CD4-positive, alpha-beta T cell (primary cell): ENCODE results near the gene PLXDC2. TPM values are rescaled to one million over a fixed set of nuclear protein-coding genes. Genes with fewer than 3 reads are reported as not detected.

Source experiments
- ATAC-seq: fragments of 200-7000 bp; cut with Tn5 transposase; one replicate; pipeline ENCODE4 v1.10.0; 2022; ENCODE audit warnings: mild to moderate bottlenecking; ENCODE audit not compliant: poor library complexity
- CTCF ChIA-PET: fragments of 350-600 bp; sonication (Branson Sonifier 250); formaldehyde crosslinking; loops from one replicate; lab custom pipeline; 2021; ENCODE audit warnings: antibody characterized with exemption, inconsistent platforms; lab: Charles Lee
- POLR2A ChIA-PET: fragments of 350-600 bp; sonication (Branson Sonifier 250); formaldehyde crosslinking; loops from one replicate; lab custom pipeline; 2021; ENCODE audit warnings: antibody characterized with exemption, inconsistent platforms; lab: Charles Lee
- DNase-seq, 14 experiments: peaks; one replicate each; pipeline ENCODE4 v3.0.0-alpha.2; 2013 to 2020; ENCODE audit warnings: mixed read lengths in 2 of 14
- H3K27ac ChIP-seq, 2 donors: one replicate each; pipeline versions ENCODE4 v1.5.1 to v1.7.0; 2013; ENCODE audit warnings: low read length in 2 of 2, low read depth in 1 of 2, mild to moderate bottlenecking in 1 of 2
- H3K27me3 ChIP-seq, 2 experiments: 1 replicate in 1 of 2; 2 replicates in 1 of 2; pipeline versions ENCODE4 v1.6.1 to v1.7.0; 2013; ENCODE audit warnings: low read length in 2 of 2, control low read depth in 1 of 2, mild to moderate bottlenecking in 1 of 2, moderate library complexity in 1 of 2; ENCODE audit not compliant: insufficient read depth in 2 of 2, control insufficient read depth in 1 of 2
- H3K36me3 ChIP-seq: one replicate; pipeline ENCODE4 v1.6.1; 2013; ENCODE audit warnings: low read length, control low read depth; ENCODE audit not compliant: insufficient read depth
- H3K4me1 ChIP-seq: one replicate; pipeline ENCODE4 v1.6.1; 2013; ENCODE audit warnings: low read length, control low read depth; ENCODE audit not compliant: insufficient read depth
- H3K4me3 ChIP-seq: one replicate; pipeline ENCODE4 v1.5.1; 2013; ENCODE audit warnings: mild to moderate bottlenecking, low read length, moderate library complexity
- H3K9me3 ChIP-seq, 2 experiments: 1 replicate in 1 of 2; 2 replicates in 1 of 2; pipeline versions ENCODE4 v1.6.1 to v1.7.0; 2013; ENCODE audit warnings: low read length in 2 of 2, mild to moderate bottlenecking in 2 of 2, control low read depth in 1 of 2, moderate library complexity in 1 of 2; ENCODE audit not compliant: control insufficient read depth in 1 of 2, insufficient read depth in 1 of 2
- H3K27ac Mint-ChIP-seq: one replicate; pipeline ENCODE4 v1.8.0; 2020; ENCODE audit warnings: mixed read lengths
- H3K27me3 Mint-ChIP-seq: one replicate; pipeline ENCODE4 v1.8.0; 2021; ENCODE audit warnings: mixed read lengths
- H3K36me3 Mint-ChIP-seq: one replicate; pipeline ENCODE4 v1.8.0; 2021; ENCODE audit warnings: low read depth, mixed read lengths
- H3K4me1 Mint-ChIP-seq: one replicate; pipeline ENCODE4 v1.8.0; 2021; ENCODE audit warnings: low read depth, mixed read lengths
- H3K4me3 Mint-ChIP-seq: one replicate; pipeline ENCODE4 v1.8.0; 2020; ENCODE audit warnings: mild to moderate bottlenecking, mixed read lengths
- H3K9me3 Mint-ChIP-seq: one replicate; pipeline ENCODE4 v1.8.0; 2020; ENCODE audit warnings: mixed read lengths
- intact Hi-C, 2 experiments: fragments of 100-400 bp; cut with DNase I in 1 of 2; cut with micrococcal nuclease in 1 of 2; formaldehyde crosslinking; loops; one replicate each; pipeline versions ENCODE4 v1.15.1 to v1.9.0; 2023 to 2025; cut with DNase I, micrococcal nuclease
- total RNA-seq, 174 experiments: library from RNA in 2 of 174; stranded (reverse) in 2 of 174; gene quantifications; one replicate each; pipeline ENCODE4 v1.2.3 and lab custom pipeline; 2021 to 2026
- TF ChIP-seq, protein P1 (sequence below): fragments of 200-600 bp; IDR thresholded peaks from one replicate; pipeline ENCODE4 v1.8.0; 2022; ENCODE audit warnings: antibody characterized with exemption, mild to moderate bottlenecking

Gene PLXDC2
- total RNA-seq, 2 experiments from 2014 or later, result 0.41 to 0.61 TPM

DNA sequence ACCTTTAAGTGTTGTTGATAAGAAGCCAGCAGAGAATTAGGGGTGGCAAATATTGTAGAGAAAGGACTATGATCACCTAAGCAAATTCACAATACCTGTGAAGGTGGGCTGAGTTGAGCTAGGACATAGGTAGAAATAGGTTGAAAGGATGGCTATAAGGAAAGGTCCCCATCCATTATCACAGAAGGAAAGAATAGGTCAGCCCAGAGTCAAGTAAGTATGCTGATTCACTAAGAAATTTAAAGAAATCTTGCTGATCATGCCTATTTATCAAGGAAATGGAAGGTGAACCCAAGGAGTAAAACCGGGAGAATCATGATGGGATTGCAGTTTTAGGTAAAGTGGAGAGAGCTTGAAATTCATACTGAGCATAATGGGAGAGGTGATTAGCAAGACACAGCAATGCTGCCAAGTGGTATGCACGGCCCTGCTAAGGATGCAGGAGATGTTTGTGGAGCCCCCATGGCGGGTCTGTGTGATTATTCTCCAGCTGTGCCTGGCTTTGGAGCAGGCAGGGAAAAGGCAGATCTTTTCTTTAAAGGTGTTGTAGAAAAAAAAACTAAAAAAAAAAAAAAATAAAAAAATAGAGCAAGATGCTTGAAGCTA lies 399.4 kb downstream of the PLXDC2 start:
- ATAC-seq (no peak), DNase-seq (no peak)
- intact Hi-C loops, result no loop called here
- H3K27me3 ChIP-seq, result no peaks in the 10 kb centered on the region
- TF ChIP-seq, protein P1, sequence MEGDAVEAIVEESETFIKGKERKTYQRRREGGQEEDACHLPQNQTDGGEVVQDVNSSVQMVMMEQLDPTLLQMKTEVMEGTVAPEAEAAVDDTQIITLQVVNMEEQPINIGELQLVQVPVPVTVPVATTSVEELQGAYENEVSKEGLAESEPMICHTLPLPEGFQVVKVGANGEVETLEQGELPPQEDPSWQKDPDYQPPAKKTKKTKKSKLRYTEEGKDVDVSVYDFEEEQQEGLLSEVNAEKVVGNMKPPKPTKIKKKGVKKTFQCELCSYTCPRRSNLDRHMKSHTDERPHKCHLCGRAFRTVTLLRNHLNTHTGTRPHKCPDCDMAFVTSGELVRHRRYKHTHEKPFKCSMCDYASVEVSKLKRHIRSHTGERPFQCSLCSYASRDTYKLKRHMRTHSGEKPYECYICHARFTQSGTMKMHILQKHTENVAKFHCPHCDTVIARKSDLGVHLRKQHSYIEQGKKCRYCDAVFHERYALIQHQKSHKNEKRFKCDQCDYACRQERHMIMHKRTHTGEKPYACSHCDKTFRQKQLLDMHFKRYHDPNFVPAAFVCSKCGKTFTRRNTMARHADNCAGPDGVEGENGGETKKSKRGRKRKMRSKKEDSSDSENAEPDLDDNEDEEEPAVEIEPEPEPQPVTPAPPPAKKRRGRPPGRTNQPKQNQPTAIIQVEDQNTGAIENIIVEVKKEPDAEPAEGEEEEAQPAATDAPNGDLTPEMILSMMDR, result no peak
- peaks cover 5% of the 10 kb centered on the region for H3K9me3 Mint-ChIP-seq
- no peak overlapping the region for H3K27ac Mint-ChIP-seq
- peaks cover 0 to 4% of the 10 kb centered on the region in 2 experiments for H3K9me3 ChIP-seq
- H3K4me1 Mint-ChIP-seq, result no peaks in the 10 kb centered on the region
- no peak overlapping the region for H3K4me3 Mint-ChIP-seq
- CTCF ChIA-PET, result no interaction called here
- no peak overlapping the region for H3K4me3 ChIP-seq
- H3K36me3 Mint-ChIP-seq, result no peaks in the 10 kb centered on the region
- no peaks in the 10 kb centered on the region for H3K36me3 ChIP-seq
- H3K27ac ChIP-seq, result no peak overlapping the region
- no peaks in the 10 kb centered on the region for H3K27me3 Mint-ChIP-seq
- POLR2A ChIA-PET, result no interaction called here
- H3K4me1 ChIP-seq, result no peaks in the 10 kb centered on the region

DNA sequence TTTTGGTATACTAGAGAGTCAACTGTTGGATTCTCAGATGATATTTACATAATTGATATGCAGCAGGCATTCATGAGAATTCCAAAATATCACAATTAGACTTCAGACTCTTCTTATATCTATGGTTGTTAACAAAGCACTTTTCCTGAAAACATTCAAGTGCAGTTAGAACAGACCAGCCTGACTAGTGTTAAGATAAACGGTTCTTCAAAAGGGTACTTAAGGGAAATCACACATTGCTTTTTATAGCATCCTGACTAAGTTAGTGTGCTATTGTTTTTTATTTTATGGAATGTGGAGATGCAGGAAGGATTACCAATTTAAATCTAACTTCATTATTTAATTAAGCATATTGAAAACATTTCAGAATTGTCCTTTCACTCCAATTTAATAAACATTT lies 405.1 kb downstream of the PLXDC2 start:
- no peak overlapping the region for H3K4me3 ChIP-seq
- Mint-ChIP-seq H3K4me1 (no peaks in the 10 kb centered on the region), H3K27ac (no peak overlapping the region), H3K36me3 (no peaks in the 10 kb centered on the region), H3K4me3 (no peak overlapping the region), H3K9me3 (no peaks in the 10 kb centered on the region), H3K27me3 (no peaks in the 10 kb centered on the region)
- POLR2A ChIA-PET, result no interaction called here
- H3K4me1 ChIP-seq, result no peaks in the 10 kb centered on the region
- DNase-seq (no peak), ATAC-seq (no peak)
- H3K27ac ChIP-seq, result no peak overlapping the region
- H3K36me3 ChIP-seq, result no peaks in the 10 kb centered on the region
- no peaks in the 10 kb centered on the region for H3K27me3 ChIP-seq
- TF ChIP-seq, protein P1, result no peak
- CTCF ChIA-PET, result no interaction called here
- intact Hi-C loops, result no loop called here
- H3K9me3 ChIP-seq, result peaks cover 4 to 5% of the 10 kb centered on the region in 2 experiments

DNA sequence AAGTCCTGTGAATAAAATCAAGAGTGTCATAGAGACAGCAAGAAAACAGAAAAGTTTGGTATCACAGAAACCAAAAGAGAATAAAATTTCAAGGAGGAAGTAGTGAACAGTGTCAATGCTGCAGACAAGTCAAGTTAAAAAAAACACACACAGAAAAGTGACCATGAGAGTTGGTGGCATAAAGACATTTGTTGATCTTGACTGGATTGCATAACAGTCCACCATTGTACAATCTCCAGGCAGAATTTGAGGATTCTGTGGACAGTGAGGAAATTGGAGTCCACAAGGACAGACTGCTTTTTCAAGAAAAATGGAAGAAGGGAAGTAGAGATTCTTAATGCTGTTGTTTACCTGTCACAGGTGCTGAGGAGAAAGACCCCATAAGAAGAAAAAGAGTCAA lies 412.5 kb downstream of the PLXDC2 start:
- ATAC-seq, result no peak
- Histone ChIP-seq H3K4me3 (no peak overlapping the region), H3K9me3 (peaks cover 0 to 8% of the 10 kb centered on the region in 2 experiments), H3K4me1 (no peaks in the 10 kb centered on the region), H3K27ac (no peak overlapping the region), H3K27me3 (no peaks in the 10 kb centered on the region), H3K36me3 (no peaks in the 10 kb centered on the region)
- H3K9me3 Mint-ChIP-seq, result peaks cover 3% of the 10 kb centered on the region
- H3K27ac Mint-ChIP-seq, result no peak overlapping the region
- TF ChIP-seq, protein P1, result no peak
- no peaks in the 10 kb centered on the region for H3K36me3 Mint-ChIP-seq
- intact Hi-C loops, result no loop called here
- H3K4me3 Mint-ChIP-seq, result no peak overlapping the region
- H3K27me3 Mint-ChIP-seq, result no peaks in the 10 kb centered on the region
- H3K4me1 Mint-ChIP-seq, result no peaks in the 10 kb centered on the region
- CTCF ChIA-PET, result no interaction called here
- POLR2A ChIA-PET, result no interaction called here
- no peak for DNase-seq
